Right lobe of liver (tissue), 6 donors: Measurements from ENCODE around the gene CXCL11. TPM values are rescaled to one million over a fixed set of nuclear protein-coding genes. Genes with fewer than 3 reads are reported as not detected.
"Not testable (repeated sequence)": the region's sequence is repeated elsewhere in the genome, so short reads cannot be mapped to it uniquely, and the experiment has no call there.

Experiments
- ATAC-seq, 4 donors: fragments of 200-7000 bp; cut with Tn5 transposase; one replicate each; pipeline ENCODE4 v1.9.1; 2020; ENCODE audit warnings: mild to moderate bottlenecking in 4 of 4, moderate library complexity in 4 of 4
- DNase-seq, 3 donors: peaks; one replicate each; pipeline ENCODE4 v3.0.0-alpha.2; 2020
- H3K27ac ChIP-seq, 3 donors: fragments of 200-600 bp; one replicate each; pipeline ENCODE4 v1.8.0; 2022
- H3K27me3 ChIP-seq, 2 donors: fragments of 200-600 bp; one replicate each; pipeline ENCODE4 v1.8.0; 2022
- H3K36me3 ChIP-seq, 4 donors: fragments of 200-600 bp; sonication (generic) in 1 of 4; one replicate each; pipeline versions ENCODE4 v1.5.1 to v1.8.0; 2017 to 2022; ENCODE audit warnings: control low read depth in 1 of 4
- H3K4me1 ChIP-seq, 4 donors: fragments of 200-600 bp; sonication (generic) in 1 of 4; one replicate each; pipeline versions ENCODE4 v1.5.1 to v1.8.0; 2017 to 2022; ENCODE audit warnings: control low read depth in 1 of 4
- H3K4me3 ChIP-seq, 3 donors: fragments of 200-600 bp; one replicate each; pipeline ENCODE4 v1.8.0; 2022
- H3K9me3 ChIP-seq, 4 donors: fragments of 200-600 bp; sonication (generic) in 1 of 4; one replicate each; pipeline versions ENCODE4 v1.5.1 to v1.8.0; 2017 to 2022; ENCODE audit warnings: control low read depth in 1 of 4
- CTCF ChIP-seq, 4 donors: fragments of 200-600 bp in 3 of 4; fragments of 450-650 bp in 1 of 4; IDR thresholded peaks; one replicate each; pipeline versions ENCODE4 v1.5.1 to v1.8.0; 2016 to 2022; ENCODE audit warnings: antibody characterized with exemption in 4 of 4, mild to moderate bottlenecking in 2 of 4
- POLR2A ChIP-seq: fragments of 450-650 bp; IDR thresholded peaks from one replicate; pipeline ENCODE4 v1.6.1; 2017; ENCODE audit warnings: antibody characterized with exemption, mild to moderate bottlenecking
- WGBS: methylation state at CpG from one replicate; pipeline ENCODE4 v1.1.6; 2018; ENCODE audit warnings: low coverage, low lambda C conversion rate; ENCODE audit not compliant: insufficient coverage; ENCODE audit errors: missing lambda C conversion rate; 5-methylcytosine and 5-hydroxymethylcytosine counted together
- intact Hi-C, 2 donors: fragments of 100-400 bp; cut with DNase I; formaldehyde crosslinking; loops; one replicate each; pipeline versions ENCODE4 v1.11.2 to v1.14.1; 2022
- total RNA-seq, 6 experiments: library from RNA; depleted of rRNA in 2 of 6; stranded (reverse); fragments of >200 nt in 2 of 6; fragmentation: NEBNext Ultra II Directional in 3 of 6; extraction: Animal tissue kit (Norgen Biotek cat#: 25700) in 3 of 6; gene quantifications; one replicate each; pipeline versions ENCODE4 v1.1.0 to v1.2.4, GENCODE V29; 2016 to 2023
- donor health status: DM: no; HTN: yes; CAD: no.
- donor health status: DM: no; HTN: no; CAD: no.
- donor health status: DM: no; HTN: no; CAD: no.
- donor health status: DM: no; HTN: yes; CAD: no.
- donor health status: DM: no; HTN: yes; CAD: no.

The CXCL11 gene
- total RNA-seq, 6 experiments from 2014 or later = 0.20 to 0.35 TPM; not detected in 4

- Histone ChIP-seq H3K4me1 (peaks cover 0 to 15% (median 6%) of the 10 kb centered on the region in 4 donors), H3K4me3 (no peak overlapping the region), H3K9me3 (no peaks in the 10 kb centered on the region), H3K27me3 (no peaks in the 10 kb centered on the region), H3K36me3 (no peaks in the 10 kb centered on the region), H3K27ac (no peak overlapping the region)
- no peak for ATAC-seq
- 39% methylated on average over 2 of the region's 2 CpGs for WGBS
- DNase-seq = no peak
- intact Hi-C loops = loop anchor here in 1 of 2 donors (5.0 kb wide), 1 partner anchor 64 kb away; no protein-coding TSS in a partner anchor
- no peak for TF ChIP-seq POLR2A
- no peak for TF ChIP-seq CTCF (IDR thresholded peaks at IDR 0.05)
These were observed 32.8 kb downstream of the CXCL11 start for GRCh38 chr4:76003035-76003434.

GRCh38 chr4:76002176-76002575 is 33.7 kb downstream of the CXCL11 start:
- WGBS = 47% methylated on average over 4 of the region's 4 CpGs
- no peak overlapping the region for H3K27ac ChIP-seq
- H3K27me3 ChIP-seq = no peaks in the 10 kb centered on the region
- no peak for DNase-seq
- intact Hi-C loops = loop anchor here in 1 of 2 donors (5.0 kb wide), 1 partner anchor 65 kb away; no protein-coding TSS in a partner anchor
- peak; percentile 44 to 85 (median 77) for ATAC-seq
- H3K36me3 ChIP-seq = no peaks in the 10 kb centered on the region
- no peak overlapping the region for H3K4me3 ChIP-seq
- TF ChIP-seq POLR2A (no peak), CTCF (IDR thresholded peaks at IDR 0.05) (no peak)
- peaks cover 0 to 8% (median 4%) of the 10 kb centered on the region in 4 donors for H3K4me1 ChIP-seq
- no peaks in the 10 kb centered on the region for H3K9me3 ChIP-seq

- DNase-seq (no peak), ATAC-seq (peak in 2 of 4 donors; percentile 21 to 41)
- Histone ChIP-seq H3K4me3 (no peak overlapping the region), H3K9me3 (no peaks in the 10 kb centered on the region), H3K27me3 (no peaks in the 10 kb centered on the region), H3K36me3 (no peaks in the 10 kb centered on the region), H3K27ac (no peak overlapping the region), H3K4me1 (peaks cover 0 to 5% (median 3%) of the 10 kb centered on the region in 4 donors)
- TF ChIP-seq CTCF (IDR thresholded peaks at IDR 0.05) (no peak), POLR2A (no peak)
- intact Hi-C loops = loop anchor here in 1 of 2 donors (5.0 kb wide), 1 partner anchor 66 kb away; no protein-coding TSS in a partner anchor
- 72% methylated on average over 7 of the region's 7 CpGs for WGBS
These were observed 34.2 kb downstream of the CXCL11 start for GRCh38 chr4:76001700-76002099.

- Histone ChIP-seq H3K27ac (no peak overlapping the region), H3K9me3 (no peaks in the 10 kb centered on the region), H3K4me3 (no peak overlapping the region), H3K27me3 (no peaks in the 10 kb centered on the region), H3K36me3 (no peaks in the 10 kb centered on the region), H3K4me1 (no peaks in the 10 kb centered on the region)
- DNase-seq = no peak
- no peak for TF ChIP-seq POLR2A
- TF ChIP-seq CTCF (IDR thresholded peaks at IDR 0.05) = no peak
- intact Hi-C loops = loop anchor here in 1 of 2 donors (5.0 kb wide), 1 partner anchor 67 kb away; no protein-coding TSS in a partner anchor
- WGBS = 83% methylated on average over 1 of the region's 1 CpG
- ATAC-seq = no peak
These were observed 35.6 kb downstream of the CXCL11 start for GRCh38 chr4:76000279-76000678.

- not testable (repeated sequence) for H3K27me3 ChIP-seq, H3K36me3 ChIP-seq, H3K4me3 ChIP-seq, DNase-seq, H3K9me3 ChIP-seq, ATAC-seq, H3K27ac ChIP-seq, H3K4me1 ChIP-seq
- 86% methylated on average over 2 of the region's 2 CpGs for WGBS
- intact Hi-C loops = loop anchor here in 1 of 2 donors (10.0 kb wide), 1 partner anchor 66 kb away; no protein-coding TSS in a partner anchor
These were observed 37.2 kb downstream of the CXCL11 start for GRCh38 chr4:75998525-75999147.
